Spleen (tissue), 7 donors: Measurements from ENCODE around the gene STX16.

ENCODE experiments used
- CTCF ChIP-seq, 11 experiments: fragments of 200-600 bp in 7 of 11; fragments of 450-650 bp in 4 of 11; sonication (generic) in 4 of 11; IDR thresholded peaks in 8 of 11; conservative IDR thresholded peaks in 3 of 11; 1 replicate in 7 of 11; 2 replicates in 4 of 11; pipeline versions ENCODE4 v1.4.0 to v1.8.0; 2016 to 2021; ENCODE audit warnings: antibody characterized with exemption in 11 of 11, inconsistent platforms in 4 of 11, mild to moderate bottlenecking in 1 of 11
- POLR2A ChIP-seq, 3 donors: fragments of 450-650 bp; IDR thresholded peaks; one replicate each; pipeline ENCODE4 v1.5.1; 2017; ENCODE audit warnings: antibody characterized with exemption in 3 of 3, mild to moderate bottlenecking in 1 of 3
- donor health status: DM: no; HTN: no; CAD: no; lungs with moderate emphysema.
- donor health status: DM: no; HTN: no; CAD: no.
- donor health status: DM: no; HTN: no; CAD: no.

- TF ChIP-seq CTCF (IDR thresholded peaks at IDR 0.05 in 8 of 11, conservative IDR thresholded peaks at IDR 0.05 in 3 of 11) (no peak), POLR2A (IDR thresholded peaks at IDR 0.05) (no peak)
These were observed 46.3 kb downstream of the STX16 start for GRCh38 chr20:58697201-58697866.
